LHCN-M2 (cell line): Measurements from ENCODE around the gene CRHR1. TPM values are rescaled to one million over a fixed set of nuclear protein-coding genes. Genes with fewer than 3 reads are reported as not detected.

ENCODE experiments used
- DNase-seq: peaks from one replicate; pipeline ENCODE4 v3.0.0-alpha.2; 2012; ENCODE audit warnings: low read depth
- total RNA-seq: library from RNA; depleted of rRNA; stranded (reverse); fragments of >200 nt; gene quantifications from 2 replicates; pipeline ENCODE4 v1.2.3, GENCODE V29; 2014

The CRHR1 gene
- total RNA-seq, 1 experiment from 2014 or later, result not detected

- no peak for DNase-seq
Observed at GRCh38 chr17:45788057-45788456, 3.9 kb downstream of the CRHR1 start.

GRCh38 chr17:45789874-45790273 lies 5.8 kb downstream of the CRHR1 start:
- no peak for DNase-seq

GRCh38 chr17:45790296-45790922 lies 6.3 kb downstream of the CRHR1 start:
- DNase-seq, result no peak

- DNase-seq, result no peak
Observed at GRCh38 chr17:45791041-45791582, 7.0 kb downstream of the CRHR1 start.

GRCh38 chr17:45791935-45792334 lies 7.8 kb downstream of the CRHR1 start:
- no peak for DNase-seq

GRCh38 chr17:45792437-45792836 lies 8.3 kb downstream of the CRHR1 start:
- DNase-seq, result no peak

- DNase-seq, result no peak
Observed at GRCh38 chr17:45792995-45793755, 9.1 kb downstream of the CRHR1 start.

- no peak for DNase-seq
Observed at GRCh38 chr17:45793999-45794540, 9.9 kb downstream of the CRHR1 start.

GRCh38 chr17:45794840-45795239 lies 10.7 kb downstream of the CRHR1 start:
- DNase-seq, result peak; percentile 8

- no peak for DNase-seq
Observed at GRCh38 chr17:45800816-45801215, 16.7 kb downstream of the CRHR1 start.

- no peak for DNase-seq
Observed at GRCh38 chr17:45801421-45801820, 17.3 kb downstream of the CRHR1 start.

GRCh38 chr17:45808845-45809244 lies 24.7 kb downstream of the CRHR1 start:
- DNase-seq, result no peak

GRCh38 chr17:45809499-45809898 lies 25.4 kb downstream of the CRHR1 start:
- no peak for DNase-seq

GRCh38 chr17:45812102-45812501 lies 28.0 kb downstream of the CRHR1 start:
- peak; percentile 12 for DNase-seq

GRCh38 chr17:45813048-45813725 lies 29.1 kb downstream of the CRHR1 start:
- no peak for DNase-seq

GRCh38 chr17:45814622-45815606 lies 30.8 kb downstream of the CRHR1 start:
- DNase-seq, result no peak

- DNase-seq, result no peak
Observed at GRCh38 chr17:45815752-45816151, 31.6 kb downstream of the CRHR1 start.

- no peak for DNase-seq
Observed at GRCh38 chr17:45818041-45818440, 33.9 kb downstream of the CRHR1 start.

- no peak for DNase-seq
Observed at GRCh38 chr17:45818699-45819098, 34.6 kb downstream of the CRHR1 start.

GRCh38 chr17:45819632-45820031 lies 35.5 kb downstream of the CRHR1 start:
- DNase-seq, result no peak
